K562 (cell line): ENCODE measurements around the gene SH3D21. TPM values are rescaled to one million over a fixed set of nuclear protein-coding genes. Genes with fewer than 3 reads are reported as not detected.

Source experiments
- ATAC-seq: fragments of 200-7000 bp; cut with Tn5 transposase; 3 replicates; pipeline ENCODE4 v1.9.1; 2020; ENCODE audit warnings: moderate library complexity
- BruUV-seq: library from RNA; stranded (reverse); fragments of 400-500 nt; replicated peaks from 2 replicates; lab custom pipeline; 2021; lab: Mats Ljungman, UMichigan
- CTCF ChIA-PET: fragments of 300-600 bp; formaldehyde crosslinking; extraction: SDS; loops from one replicate; lab custom pipeline; 2021; ENCODE audit warnings: low intra/inter-chr PET ratio; lab: Yijun Ruan, JAX
- POLR2A ChIA-PET: fragments of 300-600, 350-650 bp; sonication (Branson Sonifier 250); formaldehyde crosslinking; extraction: SDS; loops from one replicate; lab custom pipeline; 2021; ENCODE audit warnings: antibody characterized with exemption, inconsistent platforms; lab: Yijun Ruan, JAX
- DNase-seq, 4 experiments: peaks; one replicate each; pipeline versions ENCODE4 v3.0.0 to v3.0.0-alpha.2; 2011 to 2018; ENCODE audit warnings: low spot score in 3 of 4, mixed read lengths in 3 of 4; ENCODE audit errors: extremely low read depth in 1 of 4
- FAIRE-seq: peaks from 2 replicates; lab custom pipeline; 2011; peaks lifted over from hg19 to GRCh38; lab: Jason Lieb, UNC
- H2AFZ ChIP-seq: 2 replicates; pipeline ENCODE4 v1.6.0; 2011; ENCODE audit warnings: low read depth, low read length, control low read depth, inconsistent platforms
- H3K27ac ChIP-seq: fragments of 200-600 bp; 3 replicates; pipeline ENCODE4 v1.8.0; 2011; ENCODE audit warnings: low read depth, mild to moderate bottlenecking, control low read depth, inconsistent platforms, low read length, moderate library complexity, mixed read lengths; ENCODE audit errors: extremely low read depth
- H3K27me3 ChIP-seq, 2 experiments: fragments of 300-600 bp in 1 of 2; 2 replicates in 1 of 2; 3 replicates in 1 of 2; pipeline versions ENCODE4 v1.6.0 to v1.8.0; 2011; ENCODE audit warnings: inconsistent platforms in 2 of 2, low read length in 2 of 2, mild to moderate bottlenecking in 1 of 2, mixed read lengths in 1 of 2, moderate library complexity in 1 of 2; ENCODE audit not compliant: control insufficient read depth in 2 of 2, insufficient read depth in 2 of 2
- H3K36me3 ChIP-seq: fragments of 300-600 bp; 3 replicates; pipeline ENCODE4 v1.8.0; 2011; ENCODE audit warnings: mild to moderate bottlenecking, low read length, inconsistent platforms; ENCODE audit not compliant: control insufficient read depth, insufficient read depth
- H3K4me1 ChIP-seq, 2 experiments: fragments of 200-600 bp in 1 of 2; replicated peaks in 1 of 2; 2 replicates in 1 of 2; 3 replicates in 1 of 2; pipeline versions ENCODE4 v1.5.1 to v1.8.0; 2011; ENCODE audit warnings: inconsistent platforms in 2 of 2, low read length in 2 of 2, mild to moderate bottlenecking in 1 of 2, mixed read lengths in 1 of 2, moderate library complexity in 1 of 2; ENCODE audit not compliant: control insufficient read depth in 2 of 2, insufficient read depth in 2 of 2
- H3K4me2 ChIP-seq: 2 replicates; pipeline ENCODE4 v1.6.1; 2011; ENCODE audit warnings: low read length, control low read depth, inconsistent platforms, mixed read lengths; ENCODE audit not compliant: insufficient read depth
- H3K4me3 ChIP-seq: fragments of 200-600 bp; sonication (generic), shearing (Covaris generic); 2 replicates; pipeline ENCODE4 v1.5.1; 2016; ENCODE audit warnings: control low read depth, inconsistent platforms
- H3K79me2 ChIP-seq: fragments of 200-600 bp; 3 replicates; pipeline ENCODE4 v1.8.0; 2011; ENCODE audit warnings: low read length, inconsistent platforms; ENCODE audit not compliant: control insufficient read depth, insufficient read depth
- H3K9ac ChIP-seq, 2 experiments: 2 replicates each; pipeline versions ENCODE4 v1.6.0 to v1.6.1; 2011; ENCODE audit warnings: low read depth in 2 of 2, low read length in 2 of 2, control low read depth in 1 of 2, inconsistent platforms in 1 of 2, mild to moderate bottlenecking in 1 of 2, mixed read lengths in 1 of 2; ENCODE audit not compliant: insufficient read depth in 1 of 2
- H3K9me1 ChIP-seq: one replicate; pipeline ENCODE4 v1.6.0; 2011; ENCODE audit warnings: inconsistent platforms, mild to moderate bottlenecking, low read length, moderate library complexity; ENCODE audit not compliant: control insufficient read depth, insufficient read depth
- H3K9me3 ChIP-seq: replicated peaks from 2 replicates; pipeline ENCODE4 v1.5.1; 2011; ENCODE audit warnings: low read depth, low read length, inconsistent platforms; ENCODE audit not compliant: control insufficient read depth, insufficient read depth
- H4K20me1 ChIP-seq: replicated peaks from 2 replicates; pipeline ENCODE4 v1.6.1; 2011; ENCODE audit warnings: low read length, inconsistent platforms, mixed read lengths; ENCODE audit not compliant: control insufficient read depth, insufficient read depth
- CEBPG ChIP-seq, 3 experiments: fragments of 200-800 bp in 1 of 3; sonication (Bioruptor generic) in 1 of 3; sonication (generic) in 1 of 3; formaldehyde crosslinking in 1 of 3; IDR thresholded peaks in 2 of 3; conservative IDR thresholded peaks in 1 of 3; 2 replicates each; pipeline versions ENCODE4 v1.6.1 to v1.8.0; 2016 to 2022; ENCODE audit warnings: missing compliant biosample characterization in 2 of 3, missing genetic modification characterization in 2 of 3, mild to moderate bottlenecking in 1 of 3, missing genetic modification reagents in 1 of 3
- CREB1 ChIP-seq, 2 experiments: sonication (generic) in 1 of 2; formaldehyde crosslinking in 1 of 2; IDR thresholded peaks; 2 replicates each; pipeline versions ENCODE4 v1.6.1 to v1.8.0; 2012 to 2022; ENCODE audit warnings: inconsistent platforms in 1 of 2, mild to moderate bottlenecking in 1 of 2, missing genetic modification reagents in 1 of 2, moderate library complexity in 1 of 2
- ELF2 ChIP-seq: fragments of 250-450 bp; sonication (Bioruptor Pico); IDR thresholded peaks from 2 replicates; pipeline ENCODE4 v1.5.0; 2021; ENCODE audit warnings: mild to moderate bottlenecking
- ERF ChIP-seq: fragments of 450-650 bp; formaldehyde crosslinking; IDR thresholded peaks from 2 replicates; pipeline ENCODE4 v1.4.0; 2020; ENCODE audit warnings: mild to moderate bottlenecking, mixed read lengths
- NCOA2 ChIP-seq, 2 experiments: fragments of 450-650 bp; IDR thresholded peaks; 2 replicates each; pipeline ENCODE4 v1.6.1; 2018; ENCODE audit warnings: mild to moderate bottlenecking in 2 of 2, moderate library complexity in 1 of 2; ENCODE audit not compliant: partially characterized antibody in 2 of 2
- NFYB ChIP-seq: IDR thresholded peaks from 2 replicates; pipeline ENCODE4 v1.6.1; 2011; ENCODE audit warnings: mild to moderate bottlenecking, moderate library complexity; ENCODE audit not compliant: insufficient read length; ENCODE audit errors: extremely low read depth
- PHB ChIP-seq: fragments of 250-450 bp; sonication (Bioruptor Pico); IDR thresholded peaks from 2 replicates; pipeline ENCODE4 v1.5.0; 2021
- POLR2G ChIP-seq: fragments of 200-400 bp; formaldehyde crosslinking; IDR thresholded peaks from 2 replicates; pipeline ENCODE4 v1.6.1; 2017; ENCODE audit warnings: low read depth, mild to moderate bottlenecking, antibody characterized with exemption, low read length, moderate library complexity
- RHOXF2B ChIP-seq: fragments of 250-450 bp; sonication (Bioruptor Pico); conservative IDR thresholded peaks from 2 replicates; pipeline ENCODE4 v1.5.1; 2021
- SMARCA4 ChIP-seq: fragments of 450-650 bp; IDR thresholded peaks from 2 replicates; pipeline ENCODE4 v1.6.1; 2016
- SMARCA5 ChIP-seq: fragments of 450-650 bp; IDR thresholded peaks from 2 replicates; pipeline ENCODE4 v1.6.1; 2016
- SMC3 ChIP-seq: conservative IDR thresholded peaks from 2 replicates; pipeline ENCODE4 v1.6.1; 2011; ENCODE audit warnings: low read depth, low read length, improper control_type of control experiment; ENCODE audit not compliant: insufficient read depth
- ZBTB26 ChIP-seq: fragments of 450-650 bp; formaldehyde crosslinking; IDR thresholded peaks from 2 replicates; pipeline ENCODE4 v1.4.0; 2022; ENCODE audit warnings: missing genetic modification characterization
- ZEB2 ChIP-seq: fragments of 450-650 bp; IDR thresholded peaks from 2 replicates; pipeline ENCODE4 v1.6.1; 2016
- ZNF431 ChIP-seq: sonication (generic); formaldehyde crosslinking; IDR thresholded peaks from 2 replicates; pipeline ENCODE4 v1.8.0; 2022; ENCODE audit warnings: mild to moderate bottlenecking, missing genetic modification reagents
- WGBS: fragments of 100-300 bp; shearing (Covaris generic); methylation state at CpG from one replicate; pipeline ENCODE4 v1.1.6; 2016; ENCODE audit warnings: low coverage, mixed read lengths; ENCODE audit not compliant: insufficient coverage; ENCODE audit errors: missing lambda C conversion rate; 5-methylcytosine and 5-hydroxymethylcytosine counted together
- in situ Hi-C: fragments of 300-500 bp; cut with MboI; formaldehyde crosslinking; loops from 4 replicates; pipeline ENCODE4 v1.15.0; 2018; ENCODE audit warnings: inconsistent platforms, mixed read lengths
- intact Hi-C: fragments of 100-400 bp; cut with micrococcal nuclease; formaldehyde crosslinking; loops from 2 replicates; pipeline ENCODE4 v1.14.2; 2022
- polyA plus RNA-seq, 8 experiments: library from polyadenylated mRNA; depleted of rRNA in 4 of 8; stranded (reverse) in 5 of 8; unstranded in 3 of 8; fragments of >200 nt; fragmentation: Nextera tagmentation in 2 of 8; fragmentation: Illumina TruSeq in 1 of 8; extraction: Ambion mirVana in 2 of 8; extraction: Trizol in 1 of 8; gene quantifications; 2 replicates each; pipeline versions ENCODE4 v1.2.1 to v1.2.3, GENCODE V29; 2011 to 2014; ENCODE audit warnings: inconsistent platforms in 1 of 8, missing spikeins in 1 of 8
- total RNA-seq, 7 experiments: library from RNA; depleted of rRNA in 6 of 7; stranded (reverse); fragments of >200 nt in 6 of 7; fragmentation: Illumina TruSeq in 2 of 7; extraction: Trizol in 2 of 7; gene quantifications; 2 replicates each; pipeline versions ENCODE4 v1.2.1 to v1.2.3, GENCODE V29; 2011 to 2021; ENCODE audit warnings: low replicate concordance in 1 of 7
- TF ChIP-seq, protein P1 (sequence below): fragments of 450-650 bp; formaldehyde crosslinking; IDR thresholded peaks from 2 replicates; pipeline ENCODE4 v1.4.0; 2020; ENCODE audit warnings: mild to moderate bottlenecking, moderate library complexity
- TF ChIP-seq, protein P2 (sequence below): sonication (generic); formaldehyde crosslinking; IDR thresholded peaks from 2 replicates; pipeline ENCODE4 v1.8.0; 2022; ENCODE audit warnings: mild to moderate bottlenecking, missing genetic modification reagents
- TF ChIP-seq, protein P3 (sequence below): sonication (generic); formaldehyde crosslinking; IDR thresholded peaks from 2 replicates; pipeline ENCODE4 v1.8.0; 2022; ENCODE audit warnings: mild to moderate bottlenecking, missing genetic modification reagents

SH3D21 gene
- total and polyA plus RNA-seq, 9 of the 15 experiments (the other 6 are each of a cell fraction or from before 2014, with no cell fraction given) = 0.01 to 4.7 (median 1.8) TPM

DNA sequence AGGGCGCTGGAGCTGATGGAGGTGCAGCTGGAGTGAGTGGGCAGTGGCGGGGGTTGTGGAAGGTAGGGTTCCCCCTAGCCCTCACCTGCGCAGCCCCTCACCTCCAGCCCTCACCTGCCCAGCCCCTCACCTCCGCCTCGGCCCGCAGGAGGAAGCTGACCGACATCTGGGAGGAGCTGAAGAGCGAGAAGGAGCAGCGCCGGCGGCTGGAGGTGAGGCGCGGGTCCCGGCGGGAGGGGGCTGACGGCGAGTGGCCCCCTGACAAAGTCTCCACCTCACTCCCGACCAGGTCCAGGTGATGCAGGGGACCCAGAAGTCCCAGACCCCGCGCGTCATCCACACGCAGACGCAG lies 14.6 kb downstream of the SH3D21 start:
- H3K9me1 ChIP-seq = no peaks in the 10 kb centered on the region
- no peaks in the 10 kb centered on the region for H3K27me3 ChIP-seq
- no peaks in the 10 kb centered on the region for H3K9me3 ChIP-seq
- peaks cover 4% of the 10 kb centered on the region; the same call in 1 of the 3 replicates for H3K36me3 ChIP-seq
- H3K4me2 ChIP-seq = peak overlapping the region; percentile 88
- intact Hi-C loops (loop anchor here (2.0 to 10.0 kb wide), 3 partner anchors 48 to 436 kb away; partner anchors contain the start of genes AGO1 and STK40), in situ Hi-C loops (no loop called here)
- peak overlapping the region; percentile 90 for H3K27ac ChIP-seq
- 3% methylated on average over 23 of the region's 23 CpGs for WGBS
- H4K20me1 ChIP-seq = no peaks in the 10 kb centered on the region
- FAIRE-seq (no peak), ATAC-seq (peak; percentile 6), DNase-seq (no peak)
- H3K9ac ChIP-seq = peak overlapping the region; percentile 70 to 94
- H3K4me3 ChIP-seq = peak overlapping the region; percentile 46
- peaks cover 18% of the 10 kb centered on the region; the same call in 2 of the 3 replicates for H3K79me2 ChIP-seq
- TSS peak; percentile 73 for BruUV-seq
- POLR2A ChIA-PET = interaction anchor here (0.6 to 2.9 kb wide), 7 partner anchors 12 to 103 kb away, joined by 3 to 19 read pairs (median 3); no protein-coding TSS in a partner anchor
- peak overlapping the region; percentile 94 for H2AFZ ChIP-seq
- CTCF ChIA-PET = no interaction called here
- peaks cover 36 to 54% of the 10 kb centered on the region in 2 experiments for H3K4me1 ChIP-seq
- TF ChIP-seq NFYB (no peak), ELF2 (0 out of 2 replicates have a peak, but pooled peaks have one; percentile 21), ZNF431 (CRISPR knock-in tag) (peak; percentile 51; the same call in 1 of the 2 replicates), ERF (0 out of 2 replicates have a peak, but pooled peaks have one; percentile 42), SMC3 (no peak), CREB1 (IDR thresholded peaks at IDR 0.05) (0 out of 2 replicates have a peak, but pooled peaks have one; percentile 18), CREB1 (CRISPR knock-in tag; IDR thresholded peaks at IDR 0.05) (no peak), ZEB2 (no peak), SMARCA4 (0 out of 2 replicates have a peak, but pooled peaks have one; percentile 7), CEBPG (CRISPR knock-in tag; IDR thresholded peaks at IDR 0.05) (peak; percentile 37; the same call in 1 of the 2 replicates), CEBPG (tag; conservative IDR thresholded peaks at IDR 0.05 in 1 of 2, IDR thresholded peaks at IDR 0.05 in 1 of 2) (no peak), SMARCA5 (peak; percentile 59; the same call in 1 of the 2 replicates), RHOXF2B (CRISPR knock-in tag) (0 out of 2 replicates have a peak, but pooled peaks have one; percentile 42), ZBTB26 (CRISPR knock-in tag) (0 out of 2 replicates have a peak, but pooled peaks have one; percentile 10), POLR2G (no peak), PHB (CRISPR knock-in tag) (peak; percentile 89; the same call in 1 of the 2 replicates), NCOA2 (IDR thresholded peaks at IDR 0.05; ENCODE audit: partially characterized antibody in 2 of 2) (no peak)
- TF ChIP-seq, protein P1, sequence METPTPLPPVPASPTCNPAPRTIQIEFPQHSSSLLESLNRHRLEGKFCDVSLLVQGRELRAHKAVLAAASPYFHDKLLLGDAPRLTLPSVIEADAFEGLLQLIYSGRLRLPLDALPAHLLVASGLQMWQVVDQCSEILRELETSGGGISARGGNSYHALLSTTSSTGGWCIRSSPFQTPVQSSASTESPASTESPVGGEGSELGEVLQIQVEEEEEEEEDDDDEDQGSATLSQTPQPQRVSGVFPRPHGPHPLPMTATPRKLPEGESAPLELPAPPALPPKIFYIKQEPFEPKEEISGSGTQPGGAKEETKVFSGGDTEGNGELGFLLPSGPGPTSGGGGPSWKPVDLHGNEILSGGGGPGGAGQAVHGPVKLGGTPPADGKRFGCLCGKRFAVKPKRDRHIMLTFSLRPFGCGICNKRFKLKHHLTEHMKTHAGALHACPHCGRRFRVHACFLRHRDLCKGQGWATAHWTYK = 0 out of 2 replicates have a peak, but pooled peaks have one; percentile 11
- TF ChIP-seq, protein P2, sequence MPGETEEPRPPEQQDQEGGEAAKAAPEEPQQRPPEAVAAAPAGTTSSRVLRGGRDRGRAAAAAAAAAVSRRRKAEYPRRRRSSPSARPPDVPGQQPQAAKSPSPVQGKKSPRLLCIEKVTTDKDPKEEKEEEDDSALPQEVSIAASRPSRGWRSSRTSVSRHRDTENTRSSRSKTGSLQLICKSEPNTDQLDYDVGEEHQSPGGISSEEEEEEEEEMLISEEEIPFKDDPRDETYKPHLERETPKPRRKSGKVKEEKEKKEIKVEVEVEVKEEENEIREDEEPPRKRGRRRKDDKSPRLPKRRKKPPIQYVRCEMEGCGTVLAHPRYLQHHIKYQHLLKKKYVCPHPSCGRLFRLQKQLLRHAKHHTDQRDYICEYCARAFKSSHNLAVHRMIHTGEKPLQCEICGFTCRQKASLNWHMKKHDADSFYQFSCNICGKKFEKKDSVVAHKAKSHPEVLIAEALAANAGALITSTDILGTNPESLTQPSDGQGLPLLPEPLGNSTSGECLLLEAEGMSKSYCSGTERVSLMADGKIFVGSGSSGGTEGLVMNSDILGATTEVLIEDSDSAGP = 0 out of 2 replicates have a peak, but pooled peaks have one; percentile 63
- TF ChIP-seq, protein P3, sequence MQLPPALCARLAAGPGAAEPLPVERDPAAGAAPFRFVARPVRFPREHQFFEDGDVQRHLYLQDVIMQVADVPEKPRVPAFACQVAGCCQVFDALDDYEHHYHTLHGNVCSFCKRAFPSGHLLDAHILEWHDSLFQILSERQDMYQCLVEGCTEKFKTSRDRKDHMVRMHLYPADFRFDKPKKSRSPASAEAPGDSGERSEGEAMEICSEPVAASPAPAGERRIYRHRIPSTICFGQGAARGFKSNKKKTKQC (CRISPR knock-in tag) = 0 out of 2 replicates have a peak, but pooled peaks have one; percentile 0
